IPS-15b (cell line): ENCODE data around the gene KLHL41.
"Not testable (repeated sequence)": the region's sequence is repeated elsewhere in the genome, so short reads cannot be mapped to it uniquely, and the experiment has no call there.

ENCODE experiments used
- H3K27me3 ChIP-seq: one replicate; pipeline ENCODE4 v1.6.1; 2013; ENCODE audit warnings: low read length; ENCODE audit not compliant: control insufficient read depth, insufficient read depth
- H3K36me3 ChIP-seq: one replicate; pipeline ENCODE4 v1.6.1; 2013; ENCODE audit warnings: low read length; ENCODE audit not compliant: control insufficient read depth, insufficient read depth
- H3K4me1 ChIP-seq: one replicate; pipeline ENCODE4 v1.6.1; 2013; ENCODE audit warnings: mild to moderate bottlenecking, low read length; ENCODE audit not compliant: control insufficient read depth, insufficient read depth
- H3K4me3 ChIP-seq: one replicate; pipeline ENCODE4 v1.5.1; 2013; ENCODE audit warnings: low read depth, low read length
- H3K9ac ChIP-seq: one replicate; pipeline ENCODE4 v1.6.1; 2013; ENCODE audit warnings: low read depth, mild to moderate bottlenecking, low read length
- H3K9me3 ChIP-seq: one replicate; pipeline ENCODE4 v1.6.1; 2013; ENCODE audit warnings: mild to moderate bottlenecking, low read length; ENCODE audit not compliant: control insufficient read depth, insufficient read depth

The KLHL41 gene

GRCh38 chr2:169511818-169512217 is 2.3 kb downstream of the KLHL41 start:
- H3K27me3 ChIP-seq = no peaks in the 10 kb centered on the region
- no peak overlapping the region for H3K9ac ChIP-seq
- H3K9me3 ChIP-seq = no peaks in the 10 kb centered on the region
- no peak overlapping the region for H3K4me3 ChIP-seq
- H3K4me1 ChIP-seq = peaks cover 14% of the 10 kb centered on the region
- no peaks in the 10 kb centered on the region for H3K36me3 ChIP-seq

DNA sequence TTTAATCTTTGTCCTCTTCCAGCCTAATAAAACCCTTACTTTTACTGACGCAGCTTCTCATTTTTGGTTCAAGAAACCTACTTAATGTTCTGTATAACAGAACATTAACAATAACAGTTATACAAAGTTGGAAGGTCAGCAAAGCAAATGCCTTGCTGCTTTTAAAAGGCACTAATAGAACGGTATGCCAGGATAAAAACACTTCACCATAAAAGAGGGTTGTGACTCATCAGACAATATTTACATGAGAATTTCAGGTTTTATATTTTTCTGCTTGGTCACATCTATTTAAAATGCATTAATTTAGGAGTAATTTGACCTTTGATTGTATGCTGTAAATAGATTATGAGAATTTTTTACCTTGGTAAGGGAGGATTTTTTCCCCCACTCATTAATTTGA is 3.0 kb downstream of the KLHL41 start:
- Histone ChIP-seq H3K27me3 (no peaks in the 10 kb centered on the region), H3K4me3 (no peak overlapping the region), H3K36me3 (no peaks in the 10 kb centered on the region), H3K9me3 (no peaks in the 10 kb centered on the region), H3K9ac (no peak overlapping the region), H3K4me1 (peaks cover 14% of the 10 kb centered on the region)

DNA sequence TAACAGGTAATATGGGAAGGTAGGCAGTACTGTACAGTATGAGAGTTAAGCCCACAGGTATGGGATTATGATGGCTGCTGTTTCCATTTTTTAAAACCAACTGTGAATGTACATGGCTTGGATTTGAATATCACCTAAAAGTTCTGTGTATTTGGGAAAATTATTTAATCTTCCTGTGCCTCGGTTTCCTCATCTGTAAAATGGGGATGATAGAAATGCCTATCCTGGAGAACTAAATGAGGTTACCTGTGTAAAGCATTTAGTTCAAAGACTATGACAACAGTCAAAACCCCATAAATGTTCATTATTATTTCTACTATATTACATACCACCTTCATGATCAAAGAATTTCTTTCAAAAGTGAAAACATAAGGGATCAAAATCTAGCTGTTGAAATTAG is 3.6 kb downstream of the KLHL41 start:
- no peaks in the 10 kb centered on the region for H3K9me3 ChIP-seq
- no peak overlapping the region for H3K4me3 ChIP-seq
- peaks cover 14% of the 10 kb centered on the region for H3K4me1 ChIP-seq
- H3K9ac ChIP-seq = no peak overlapping the region
- no peaks in the 10 kb centered on the region for H3K27me3 ChIP-seq
- H3K36me3 ChIP-seq = no peaks in the 10 kb centered on the region

- Histone ChIP-seq H3K36me3 (no peaks in the 10 kb centered on the region), H3K9ac (no peak overlapping the region), H3K9me3 (no peaks in the 10 kb centered on the region), H3K27me3 (no peaks in the 10 kb centered on the region), H3K4me1 (peaks cover 14% of the 10 kb centered on the region), H3K4me3 (no peak overlapping the region)
Observed at GRCh38 chr2:169513926-169514325, 4.4 kb downstream of the KLHL41 start.

DNA sequence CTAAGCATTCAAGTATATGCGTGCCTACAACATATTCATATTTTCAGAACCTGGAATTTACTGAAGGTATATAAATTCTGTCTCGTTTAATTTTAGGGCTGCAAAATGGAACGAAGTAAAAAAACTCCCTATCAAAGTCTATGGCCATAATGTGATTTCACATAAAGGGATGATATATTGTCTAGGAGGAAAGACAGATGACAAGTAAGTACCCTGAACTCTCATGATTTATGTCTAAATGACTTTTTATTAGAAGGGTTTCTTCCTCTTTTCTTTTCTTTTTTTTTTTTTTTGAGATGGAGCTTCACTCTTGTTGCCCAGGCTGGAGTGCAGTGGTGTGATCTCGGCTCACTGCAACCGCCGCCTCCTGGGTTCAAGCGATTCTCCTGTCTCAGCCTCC is 5.3 kb downstream of the KLHL41 start:
- H3K4me1 ChIP-seq, H3K36me3 ChIP-seq, H3K9ac ChIP-seq, H3K4me3 ChIP-seq, H3K9me3 ChIP-seq, H3K27me3 ChIP-seq: not testable (repeated sequence)

DNA sequence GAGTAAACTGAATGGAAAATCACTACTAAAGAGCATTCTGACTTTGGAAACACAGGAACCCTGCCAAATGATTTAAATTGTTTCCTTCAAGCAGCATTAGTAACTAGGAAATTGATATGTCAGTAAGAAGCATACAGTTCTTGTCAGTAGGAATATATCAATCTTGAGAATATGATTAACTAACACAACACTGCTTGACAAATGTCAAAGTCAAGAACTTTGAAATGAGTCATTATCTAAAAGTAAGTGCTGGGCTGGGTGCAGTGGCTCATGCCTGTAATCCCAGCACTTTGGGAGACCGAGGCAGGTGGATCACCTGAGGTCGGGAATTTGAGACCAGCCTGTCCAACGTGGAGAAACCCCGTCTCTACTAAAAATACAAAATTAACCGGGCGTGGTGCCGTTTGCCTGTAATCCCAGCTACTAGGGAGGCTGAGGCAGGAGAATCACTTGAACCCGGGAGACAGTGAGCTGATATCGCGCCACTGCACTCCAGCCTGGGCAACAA is 7.0 kb downstream of the KLHL41 start:
- not testable (repeated sequence) for H3K36me3 ChIP-seq, H3K9me3 ChIP-seq, H3K9ac ChIP-seq, H3K4me1 ChIP-seq, H3K27me3 ChIP-seq, H3K4me3 ChIP-seq

DNA sequence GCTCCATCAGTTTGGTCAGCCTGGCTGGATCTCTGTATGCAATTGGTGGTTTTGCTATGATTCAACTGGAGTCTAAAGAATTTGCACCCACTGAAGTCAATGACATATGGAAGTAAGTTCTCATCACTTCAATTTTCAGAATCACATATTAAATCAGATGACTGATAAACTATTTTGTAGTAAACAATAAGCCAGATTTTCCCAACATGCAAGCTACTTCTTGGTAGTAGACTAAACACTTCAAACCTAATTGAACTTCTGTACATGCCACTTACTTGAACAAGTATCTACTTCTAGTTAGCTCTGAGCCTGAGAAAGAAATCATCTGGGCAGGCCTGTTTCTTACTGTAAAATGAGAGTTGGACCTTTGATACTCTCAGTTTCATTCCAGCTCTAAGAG is 11.4 kb downstream of the KLHL41 start:
- H3K27me3 ChIP-seq = no peaks in the 10 kb centered on the region
- no peak overlapping the region for H3K4me3 ChIP-seq
- H3K9me3 ChIP-seq = no peaks in the 10 kb centered on the region
- no peaks in the 10 kb centered on the region for H3K36me3 ChIP-seq
- H3K9ac ChIP-seq = no peak overlapping the region
- H3K4me1 ChIP-seq = no peaks in the 10 kb centered on the region

GRCh38 chr2:169523681-169524080 is 14.2 kb downstream of the KLHL41 start:
- no peaks in the 10 kb centered on the region for H3K9me3 ChIP-seq
- H3K4me1 ChIP-seq = no peaks in the 10 kb centered on the region
- no peak overlapping the region for H3K9ac ChIP-seq
- no peaks in the 10 kb centered on the region for H3K27me3 ChIP-seq
- no peak overlapping the region for H3K4me3 ChIP-seq
- no peaks in the 10 kb centered on the region for H3K36me3 ChIP-seq

- Histone ChIP-seq H3K36me3 (no peaks in the 10 kb centered on the region), H3K4me3 (no peak overlapping the region), H3K4me1 (no peaks in the 10 kb centered on the region), H3K27me3 (no peaks in the 10 kb centered on the region), H3K9me3 (no peaks in the 10 kb centered on the region), H3K9ac (no peak overlapping the region)
Observed at GRCh38 chr2:169525434-169525833, 15.9 kb downstream of the KLHL41 start.

- H3K9me3 ChIP-seq = no peaks in the 10 kb centered on the region
- no peak overlapping the region for H3K4me3 ChIP-seq
Observed at GRCh38 chr2:169526451-169526850, 16.9 kb downstream of the KLHL41 start.

DNA sequence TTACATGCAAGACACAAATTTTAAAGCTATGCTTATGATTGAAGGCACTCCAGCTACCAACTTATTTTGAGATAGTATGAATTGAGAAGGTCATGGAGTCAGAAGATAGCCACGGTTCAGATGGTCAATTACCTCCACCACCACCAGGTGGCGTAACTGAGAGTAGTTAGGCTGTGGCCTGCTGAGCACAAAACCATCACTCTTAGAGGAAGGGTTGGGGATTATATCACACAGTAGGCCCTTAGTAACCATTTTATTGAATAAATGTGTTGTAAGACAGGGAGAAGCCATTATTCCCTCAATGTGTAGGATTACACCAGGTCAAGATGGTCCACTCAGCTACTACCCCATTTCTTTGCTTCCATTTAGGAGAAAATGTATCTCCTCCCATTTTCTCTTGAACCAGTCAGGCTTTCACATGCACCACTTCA is 18.8 kb downstream of the KLHL41 start:
- Histone ChIP-seq H3K27me3 (no peaks in the 10 kb centered on the region), H3K4me3 (no peak overlapping the region), H3K4me1 (no peaks in the 10 kb centered on the region), H3K9ac (no peak overlapping the region), H3K36me3 (no peaks in the 10 kb centered on the region), H3K9me3 (no peaks in the 10 kb centered on the region)

More at GRCh38 chr2:169526451-169526850, 16.9 kb downstream of the KLHL41 start:
- Histone ChIP-seq H3K27me3 (no peaks in the 10 kb centered on the region), H3K9ac (no peak overlapping the region), H3K36me3 (no peaks in the 10 kb centered on the region), H3K4me1 (no peaks in the 10 kb centered on the region)

GRCh38 chr2:169539460-169539859 is 30.0 kb downstream of the KLHL41 start:
- not testable (repeated sequence) for H3K4me1 ChIP-seq, H3K36me3 ChIP-seq, H3K4me3 ChIP-seq, H3K27me3 ChIP-seq, H3K9ac ChIP-seq, H3K9me3 ChIP-seq

DNA sequence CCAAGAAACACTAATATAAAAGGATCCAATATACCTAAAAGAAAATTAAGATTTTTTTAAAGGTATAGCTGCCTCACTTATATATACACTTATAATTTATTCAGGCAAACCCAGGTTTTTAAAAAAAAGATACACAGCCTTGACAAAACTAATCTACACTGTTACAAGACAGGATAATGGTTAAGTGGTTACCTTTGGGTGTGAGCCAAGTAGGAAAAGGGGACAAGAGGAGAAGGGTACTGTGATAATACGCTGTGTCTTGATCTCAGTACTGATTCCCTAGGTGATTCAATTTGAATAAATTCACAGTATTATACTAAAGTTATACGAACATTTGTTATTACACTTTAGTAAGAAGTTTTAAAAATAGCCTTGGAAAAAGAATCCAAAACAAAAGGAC is 30.6 kb downstream of the KLHL41 start:
- Histone ChIP-seq H3K36me3 (no peaks in the 10 kb centered on the region), H3K27me3 (no peaks in the 10 kb centered on the region), H3K9ac (no peak overlapping the region), H3K4me1 (no peaks in the 10 kb centered on the region), H3K4me3 (no peak overlapping the region), H3K9me3 (no peaks in the 10 kb centered on the region)
